Stimulated activated CD4-positive, alpha-beta T cell treated with anti-CD3 and anti-CD28 coated beads, Interleukin-4, amount 100 ng/mL, for 24 hours (primary cell): ENCODE results near the gene ENAH.
"Not testable (repeated sequence)": the region's sequence is repeated elsewhere in the genome, so short reads cannot be mapped to it uniquely, and the experiment has no call there.

Experiments used
- DNase-seq: peaks from one replicate; pipeline ENCODE4 v3.0.0-alpha.2; 2020

Gene ENAH

DNA sequence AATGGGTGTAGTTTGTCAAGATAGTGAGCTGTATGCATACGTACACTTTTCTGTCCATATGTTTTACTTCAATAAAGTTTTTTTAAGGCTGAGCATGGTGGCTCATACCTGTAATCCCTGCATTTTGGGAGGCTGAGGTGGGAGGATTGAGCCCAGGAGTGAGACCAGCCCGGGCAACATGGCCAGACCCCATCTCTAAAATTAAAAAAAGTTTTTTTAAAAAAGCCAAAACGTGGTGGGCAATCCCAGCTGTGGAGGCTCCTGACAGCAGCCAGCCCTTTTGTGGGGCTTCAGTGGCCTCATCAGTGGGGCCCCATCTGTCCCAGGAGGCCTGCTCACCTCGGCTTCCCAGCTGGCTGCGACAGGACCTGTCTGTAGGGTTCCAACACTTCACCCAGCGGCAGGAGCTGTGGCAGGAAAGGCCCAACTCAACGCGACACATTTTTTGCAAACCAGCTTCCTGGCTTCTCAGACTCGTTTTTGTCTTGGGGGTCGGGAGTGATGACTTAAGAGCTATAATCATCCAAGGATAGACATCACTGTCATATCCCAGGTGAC lies 168.2 kb downstream of the ENAH start:
- no peak for DNase-seq

GRCh38 chr1:225483818-225484656 lies 168.9 kb downstream of the ENAH start:
- no peak for DNase-seq

GRCh38 chr1:225482421-225482950 lies 170.4 kb downstream of the ENAH start:
- no peak for DNase-seq

- no peak for DNase-seq
Measured at GRCh38 chr1:225481738-225482137, 171.2 kb downstream of the ENAH start.

DNA sequence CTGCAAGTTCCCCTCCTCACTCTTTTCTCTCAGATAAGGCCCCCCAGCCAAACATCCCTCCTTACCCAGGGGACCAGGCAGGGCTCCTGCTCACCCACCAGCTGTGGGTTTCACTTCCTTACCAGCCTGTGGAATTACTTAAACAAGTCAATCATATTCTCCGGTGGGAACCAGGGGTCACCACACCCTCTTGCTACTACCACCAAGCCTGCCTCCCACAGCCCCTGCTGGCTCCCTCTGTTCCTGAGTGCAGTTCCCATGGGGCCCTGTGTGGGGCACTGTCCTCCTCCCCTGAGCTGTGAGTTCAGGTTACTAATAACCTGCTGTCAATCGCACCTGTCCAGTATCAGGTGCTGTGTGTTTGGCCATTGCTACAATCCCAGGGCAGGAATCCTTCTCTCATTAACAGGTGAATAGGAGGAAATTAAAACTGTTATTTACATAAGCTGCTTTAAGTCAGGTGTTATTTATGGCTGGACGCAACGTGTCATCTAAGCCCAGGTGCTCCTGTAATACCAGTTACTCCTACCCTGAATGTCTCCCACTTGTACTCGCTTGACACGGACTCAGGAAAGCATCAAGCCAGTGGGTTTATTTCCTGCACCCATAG lies 172.0 kb downstream of the ENAH start:
- DNase-seq, result peak; percentile 49

- DNase-seq, result no peak
Measured at GRCh38 chr1:225479996-225480720, 172.8 kb downstream of the ENAH start.

DNA sequence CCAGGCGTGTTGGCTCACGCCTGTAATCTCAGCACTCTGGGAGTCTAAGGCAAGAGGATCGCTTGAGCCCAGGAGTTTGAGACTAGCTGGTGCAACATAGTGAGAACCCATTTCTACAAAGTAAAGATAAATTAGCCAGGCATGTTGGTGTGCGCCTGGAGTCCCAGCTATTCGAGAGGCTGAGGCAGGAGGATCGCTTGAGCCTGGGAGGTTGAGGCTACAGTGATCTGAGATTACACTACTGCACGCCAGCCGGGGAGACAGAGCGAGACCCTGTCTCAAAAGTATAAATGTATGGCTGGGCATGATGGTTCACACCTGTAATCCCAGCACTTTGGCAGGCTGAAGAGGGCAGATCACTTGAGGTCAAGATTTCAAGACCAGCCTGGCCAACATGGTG lies 173.6 kb downstream of the ENAH start:
- DNase-seq, result no peak

DNA sequence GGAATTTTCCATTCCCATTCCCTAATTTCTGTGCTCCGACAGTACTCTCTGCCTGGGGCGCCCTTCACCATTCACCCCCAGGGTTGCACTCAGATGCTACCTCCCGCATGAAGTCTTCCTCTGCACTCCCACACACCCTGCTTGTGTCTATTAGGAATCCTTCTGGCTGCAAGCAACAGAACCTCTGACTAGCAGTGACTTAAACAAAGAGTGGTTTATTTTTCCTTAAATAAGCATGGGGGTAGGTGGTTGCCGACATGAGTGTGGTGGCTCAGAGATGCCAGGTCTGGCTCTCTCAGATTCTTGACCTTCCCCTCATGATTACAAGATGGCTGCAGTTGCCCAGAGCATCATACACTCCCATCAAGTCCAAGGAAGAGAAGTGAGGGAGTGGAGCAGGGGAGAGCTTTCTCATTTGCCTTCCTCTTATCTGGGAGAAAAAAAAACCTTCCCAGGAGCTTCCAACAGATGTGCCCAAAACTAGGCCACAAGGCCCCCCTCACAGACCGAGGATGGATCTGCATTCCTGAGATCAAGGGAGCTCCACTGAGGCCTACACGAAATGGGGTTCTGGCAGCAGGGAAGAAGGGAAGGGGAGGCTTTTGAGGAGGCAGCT lies 175.5 kb downstream of the ENAH start:
- DNase-seq, result no peak

GRCh38 chr1:225476538-225476988 lies 176.4 kb downstream of the ENAH start:
- DNase-seq, result no peak

DNA sequence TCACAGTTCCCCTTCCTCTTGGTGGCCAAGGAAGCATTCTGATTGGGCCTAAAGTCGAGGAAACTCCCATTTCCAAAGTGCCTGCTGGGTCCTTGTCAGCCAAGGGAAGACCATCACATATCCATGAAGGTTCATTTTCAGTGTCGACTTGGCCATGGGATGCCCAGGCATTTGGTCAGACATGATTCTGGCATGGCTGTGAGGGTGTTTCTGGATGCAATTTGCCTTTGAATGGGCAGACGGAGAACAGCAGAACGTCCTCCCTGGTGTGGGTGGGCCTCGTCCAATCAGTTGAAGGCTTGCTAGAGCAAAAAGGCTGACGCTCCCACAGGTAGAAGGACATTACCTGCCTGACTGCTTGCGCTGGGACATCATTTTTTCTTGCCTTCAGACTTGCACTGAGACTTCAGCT lies 176.8 kb downstream of the ENAH start:
- DNase-seq, result no peak

DNA sequence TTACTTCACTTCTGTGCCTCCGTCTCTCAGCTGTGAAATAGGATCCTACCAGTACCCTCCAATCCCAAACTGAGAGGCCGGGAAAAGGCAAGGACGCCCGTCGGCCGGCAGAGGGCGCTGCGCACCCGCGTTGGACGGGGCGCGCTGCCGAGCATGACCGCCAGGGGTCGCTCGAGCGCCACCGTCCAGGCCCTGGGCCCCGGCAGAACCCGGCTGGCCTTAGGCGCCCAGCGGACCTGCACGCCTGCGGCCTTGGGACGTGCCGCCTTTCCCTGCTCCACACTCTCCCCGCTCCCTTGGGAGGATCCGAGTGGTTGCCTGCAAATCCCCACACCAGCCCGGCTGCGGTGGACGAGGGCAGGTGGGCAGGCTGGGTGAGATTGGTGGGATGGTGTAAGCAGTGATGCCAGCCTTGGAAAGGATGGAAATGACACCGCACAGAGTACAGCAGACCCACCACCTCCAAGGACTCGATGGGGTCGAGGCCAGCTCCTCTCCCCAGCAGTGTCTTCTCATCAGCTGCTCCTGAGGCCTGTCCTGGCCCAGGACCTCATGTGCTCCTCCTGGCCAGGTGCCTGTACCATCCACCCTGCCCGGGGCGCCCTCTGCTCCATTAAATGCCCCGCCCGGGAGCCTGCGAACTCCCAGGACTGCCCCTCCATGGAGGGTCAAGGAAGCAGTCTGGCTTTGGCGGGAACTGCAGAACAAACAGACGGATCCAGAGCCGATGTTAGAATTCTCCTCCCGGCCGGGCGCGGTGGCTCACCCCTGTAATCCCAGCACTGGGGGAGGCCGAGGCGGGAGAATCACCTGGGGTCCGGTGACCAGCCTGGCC lies 177.7 kb downstream of the ENAH start:
- DNase-seq, result peak; percentile 67

GRCh38 chr1:225474439-225474985 lies 178.4 kb downstream of the ENAH start:
- DNase-seq, result no peak

- not testable (repeated sequence) for DNase-seq
Measured at GRCh38 chr1:225473676-225474438, 179.1 kb downstream of the ENAH start.

- not testable (repeated sequence) for DNase-seq
Measured at GRCh38 chr1:225473266-225473665, 179.7 kb downstream of the ENAH start.

GRCh38 chr1:225471453-225472301 lies 181.2 kb downstream of the ENAH start:
- no peak for DNase-seq

GRCh38 chr1:225471109-225471452 lies 181.8 kb downstream of the ENAH start:
- DNase-seq, result no peak

GRCh38 chr1:225470211-225471108 lies 182.5 kb downstream of the ENAH start:
- DNase-seq, result no peak

- no peak for DNase-seq
Measured at GRCh38 chr1:225469051-225469450, 183.9 kb downstream of the ENAH start.
